NK-92 treated with Interleukin-12 subunit alpha and Interleukin-12 subunit beta, amount 100 ng/mL, for 24 hours (cell line): ENCODE results near the gene GRK2.

Experiments
- DNase-seq: peaks from one replicate; lab custom pipeline; 2025; lab: John Stamatoyannopoulos, UW

GRK2 gene

GRCh38 chr11:67299471-67300191 is 33.4 kb downstream of the GRK2 start:
- DNase-seq: no peak

GRCh38 chr11:67300256-67300755 is 34.0 kb downstream of the GRK2 start:
- no peak for DNase-seq

GRCh38 chr11:67300756-67301312 is 34.6 kb downstream of the GRK2 start:
- no peak for DNase-seq

- DNase-seq: no peak
Measured at GRCh38 chr11:67301313-67301921, 35.1 kb downstream of the GRK2 start.

- no peak for DNase-seq
Measured at GRCh38 chr11:67301951-67302516, 35.8 kb downstream of the GRK2 start.

- DNase-seq: no peak
Measured at GRCh38 chr11:67302571-67303131, 36.4 kb downstream of the GRK2 start.

- no peak for DNase-seq
Measured at GRCh38 chr11:67303132-67303834, 37.0 kb downstream of the GRK2 start, which contains the start of gene SSH3. TSS of gene SSH3 (plus strand) at chr11:67303530. CDS start at chr11:67303626, 96 bp downstream.

GRCh38 chr11:67303835-67304411 is 37.6 kb downstream of the GRK2 start:
- DNase-seq: no peak

GRCh38 chr11:67304511-67305113 is 38.3 kb downstream of the GRK2 start:
- DNase-seq: no peak

GRCh38 chr11:67306769-67307544 is 40.7 kb downstream of the GRK2 start:
- no peak for DNase-seq

GRCh38 chr11:67307545-67308001 is 41.3 kb downstream of the GRK2 start:
- no peak for DNase-seq

GRCh38 chr11:67308031-67308866 is 42.0 kb downstream of the GRK2 start:
- DNase-seq: no peak

- DNase-seq: no peak
Measured at GRCh38 chr11:67309166-67309565, 42.9 kb downstream of the GRK2 start.

GRCh38 chr11:67309661-67310061 is 43.4 kb downstream of the GRK2 start:
- no peak for DNase-seq

GRCh38 chr11:67310246-67311050 is 44.2 kb downstream of the GRK2 start:
- DNase-seq: no peak

GRCh38 chr11:67311051-67311555 is 44.8 kb downstream of the GRK2 start:
- no peak for DNase-seq

GRCh38 chr11:67311556-67312082 is 45.3 kb downstream of the GRK2 start:
- DNase-seq: no peak
